Measurements from ENCODE around the gene KCNN3.

GRCh38 chr1:154748405-154748775 is 121.7 kb downstream of the KCNN3 start:
- no peak for TF ChIP-seq CTCF (IDR thresholded peaks at IDR 0.05; ENCODE audit: insufficient read depth, low read length)
- no peak for TF ChIP-seq POLR2AphosphoS5 (IDR thresholded peaks at IDR 0.05; ENCODE audit: low read depth)
- no peak for TF ChIP-seq REST (IDR thresholded peaks at IDR 0.05; ENCODE audit: insufficient replicate concordance, low read depth)
- no peak for TF ChIP-seq GABPA (IDR thresholded peaks at IDR 0.05; ENCODE audit: low read depth)
